Activated CD4-positive, alpha-beta memory T cell treated with anti-CD3 and anti-CD28 coated beads, Interleukin-2, amount 10 ng/mL, durations not matched to agents 7 days and 5 days (primary cell): ENCODE measurements around the gene TADA1. TPM values are rescaled to one million over a fixed set of nuclear protein-coding genes. Genes with fewer than 3 reads are reported as not detected.

Experiments used
- CTCF ChIA-PET: fragments of 350-600 bp; sonication (Branson Sonifier 250); formaldehyde crosslinking; loops from one replicate; lab custom pipeline; 2021; ENCODE audit warnings: antibody characterized with exemption, inconsistent platforms; lab: Charles Lee
- POLR2A ChIA-PET: fragments of 350-600 bp; sonication (Branson Sonifier 250); formaldehyde crosslinking; loops from one replicate; lab custom pipeline; 2021; ENCODE audit warnings: antibody characterized with exemption; lab: Charles Lee
- DNase-seq: peaks from one replicate; pipeline ENCODE4 v3.0.0-alpha.2; 2020
- H3K27ac Mint-ChIP-seq: one replicate; pipeline ENCODE4 v1.8.0; 2021; ENCODE audit warnings: mild to moderate bottlenecking, mixed read lengths
- H3K27me3 Mint-ChIP-seq: one replicate; pipeline ENCODE4 v1.8.0; 2021; ENCODE audit warnings: mixed read lengths
- H3K36me3 Mint-ChIP-seq: one replicate; pipeline ENCODE4 v1.8.0; 2021; ENCODE audit warnings: low read depth, mixed read lengths
- H3K4me1 Mint-ChIP-seq: one replicate; pipeline ENCODE4 v1.8.0; 2021; ENCODE audit warnings: mixed read lengths
- H3K4me3 Mint-ChIP-seq: one replicate; pipeline ENCODE4 v1.8.0; 2021; ENCODE audit warnings: mild to moderate bottlenecking, mixed read lengths
- H3K9me3 Mint-ChIP-seq: one replicate; pipeline ENCODE4 v1.8.0; 2021; ENCODE audit warnings: mixed read lengths
- total RNA-seq, 2 experiments: library from RNA; stranded (reverse); gene quantifications; one replicate each; pipeline ENCODE4 v1.2.3, GENCODE V29; 2021

The TADA1 gene
- total RNA-seq, 2 experiments from 2014 or later, result 17.0 to 17.9 TPM

- H3K4me3 Mint-ChIP-seq, result no peak overlapping the region
- ChIA-PET CTCF (interaction anchor here (3.3 to 19.8 kb wide), 2 partner anchors 151 to 312 kb away, joined by 20 to 722 read pairs; partner anchors contain the start of gene POU2F1), POLR2A (interaction anchor here (1.0 to 3.4 kb wide), 2 partner anchors 136 to 151 kb away, joined by 3 to 47 read pairs; no protein-coding TSS in a partner anchor)
- no peaks in the 10 kb centered on the region for H3K9me3 Mint-ChIP-seq
- peaks cover 10% of the 10 kb centered on the region for H3K36me3 Mint-ChIP-seq
- peaks cover 58% of the 10 kb centered on the region for H3K4me1 Mint-ChIP-seq
- no peak for DNase-seq
- no peak overlapping the region for H3K27ac Mint-ChIP-seq
- peaks cover 12% of the 10 kb centered on the region for H3K27me3 Mint-ChIP-seq
Observed at GRCh38 chr1:166907763-166908162, 31.7 kb upstream of the TADA1 start.

DNA sequence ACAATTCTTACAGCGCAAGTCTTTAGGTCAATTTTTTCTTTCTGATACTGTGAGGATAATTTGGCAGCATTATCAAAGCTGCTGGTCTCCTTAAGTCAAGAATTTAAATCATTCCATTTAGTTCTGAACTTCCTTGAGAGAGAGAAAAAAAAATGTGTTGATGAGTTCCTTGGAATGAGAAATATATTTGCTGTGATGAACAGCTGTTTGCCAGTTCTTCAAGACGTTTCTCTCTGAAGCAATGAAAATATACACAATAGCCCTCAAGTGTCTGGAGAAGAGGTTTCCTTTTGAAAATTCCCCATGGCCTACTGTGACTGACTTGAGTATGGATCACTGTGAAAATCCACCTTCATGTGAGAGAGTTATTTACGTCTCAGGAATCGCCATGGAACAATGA is 31.0 kb upstream of the TADA1 start:
- ChIA-PET POLR2A (interaction anchor here (1.2 to 2.7 kb wide), 4 partner anchors 31 to 313 kb away, joined by 4 to 23 read pairs (median 10); partner anchors contain the start of genes POU2F1 and TADA1), CTCF (interaction anchor here (1.0 to 19.8 kb wide), 5 partner anchors 23 to 642 kb away, joined by 4 to 722 read pairs (median 20); partner anchors contain the start of gene TADA1)
- Mint-ChIP-seq H3K36me3 (peaks cover 10% of the 10 kb centered on the region), H3K4me3 (no peak overlapping the region), H3K27me3 (peaks cover 10% of the 10 kb centered on the region), H3K27ac (peak overlapping the region; percentile 90), H3K9me3 (no peaks in the 10 kb centered on the region), H3K4me1 (peaks cover 65% of the 10 kb centered on the region)
- no peak for DNase-seq

DNA sequence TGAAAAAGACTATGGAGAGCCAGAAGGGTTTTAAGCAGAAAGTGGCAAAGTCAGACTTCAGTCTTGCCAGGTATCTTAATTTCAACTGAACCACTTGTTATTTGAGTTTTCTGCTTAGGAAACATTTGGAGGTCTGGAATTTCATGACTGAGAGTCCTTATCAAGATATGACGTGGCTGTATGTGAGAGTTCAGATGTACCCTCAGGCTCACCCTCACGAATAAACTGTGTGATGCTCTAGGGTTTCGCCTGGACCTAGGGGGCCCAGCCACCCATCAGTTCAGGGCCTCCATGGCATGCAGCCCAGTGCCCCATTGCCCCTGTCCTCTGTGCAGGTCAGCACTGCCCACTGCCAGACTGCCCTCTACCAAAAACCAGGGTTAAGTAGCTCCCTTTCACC is 30.6 kb upstream of the TADA1 start:
- DNase-seq, result no peak
- Mint-ChIP-seq H3K9me3 (no peaks in the 10 kb centered on the region), H3K27ac (peak overlapping the region; percentile 90), H3K4me1 (peaks cover 66% of the 10 kb centered on the region), H3K36me3 (peaks cover 10% of the 10 kb centered on the region), H3K4me3 (no peak overlapping the region), H3K27me3 (peaks cover 10% of the 10 kb centered on the region)
- ChIA-PET POLR2A (interaction anchor here (1.2 to 2.7 kb wide), 6 partner anchors 22 to 313 kb away, joined by 4 to 23 read pairs (median 7); partner anchors contain the start of genes POGK, POU2F1 and TADA1), CTCF (interaction anchor here (1.0 to 19.8 kb wide), 10 partner anchors 22 to 647 kb away, joined by 3 to 722 read pairs (median 4); partner anchors contain the start of genes CREG1, POU2F1 and TADA1)

DNA sequence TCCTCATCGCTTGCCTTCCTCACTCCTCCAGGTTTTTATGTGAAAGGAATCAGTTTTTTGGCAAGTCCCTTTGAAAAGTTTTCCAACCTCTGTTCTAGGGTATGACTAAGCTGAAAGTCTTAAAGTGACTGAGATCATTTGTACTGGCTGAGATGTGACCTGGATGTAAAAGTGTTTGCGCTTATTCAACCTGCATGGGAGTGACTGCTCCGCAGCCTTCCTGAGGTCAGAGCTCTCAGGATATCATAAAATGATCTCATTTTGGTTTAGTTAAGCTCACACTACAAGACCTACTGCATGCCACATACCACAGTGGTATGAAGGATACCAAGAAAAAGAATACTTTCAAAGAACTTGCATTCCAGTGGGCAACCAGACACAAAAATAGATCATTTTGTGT is 29.8 kb upstream of the TADA1 start:
- Mint-ChIP-seq H3K4me1 (peaks cover 62% of the 10 kb centered on the region), H3K36me3 (peaks cover 10% of the 10 kb centered on the region), H3K9me3 (no peaks in the 10 kb centered on the region), H3K4me3 (peak overlapping the region; percentile 9), H3K27me3 (peaks cover 10% of the 10 kb centered on the region), H3K27ac (peak overlapping the region; percentile 90)
- ChIA-PET POLR2A (interaction anchor here (0.7 to 2.7 kb wide), 12 partner anchors 13 to 314 kb away, joined by 3 to 23 read pairs (median 5); partner anchors contain the start of genes POGK, POU2F1 and TADA1), CTCF (interaction anchor here (0.6 to 19.8 kb wide), 15 partner anchors 13 to 648 kb away, joined by 3 to 722 read pairs (median 4); partner anchors contain the start of genes CD247, CREG1, POU2F1 and TADA1)
- DNase-seq, result peak; percentile 59

- ChIA-PET CTCF (interaction anchor here (1.3 to 19.8 kb wide), 8 partner anchors 21 to 315 kb away, joined by 3 to 722 read pairs (median 6); partner anchors contain the start of genes POU2F1 and TADA1), POLR2A (interaction anchor here (0.7 to 2.7 kb wide), 9 partner anchors 12 to 315 kb away, joined by 3 to 23 read pairs (median 7); partner anchors contain the start of genes POU2F1 and TADA1)
- peaks cover 56% of the 10 kb centered on the region for H3K4me1 Mint-ChIP-seq
Observed at GRCh38 chr1:166905136-166905535, 29.1 kb upstream of the TADA1 start.

DNA sequence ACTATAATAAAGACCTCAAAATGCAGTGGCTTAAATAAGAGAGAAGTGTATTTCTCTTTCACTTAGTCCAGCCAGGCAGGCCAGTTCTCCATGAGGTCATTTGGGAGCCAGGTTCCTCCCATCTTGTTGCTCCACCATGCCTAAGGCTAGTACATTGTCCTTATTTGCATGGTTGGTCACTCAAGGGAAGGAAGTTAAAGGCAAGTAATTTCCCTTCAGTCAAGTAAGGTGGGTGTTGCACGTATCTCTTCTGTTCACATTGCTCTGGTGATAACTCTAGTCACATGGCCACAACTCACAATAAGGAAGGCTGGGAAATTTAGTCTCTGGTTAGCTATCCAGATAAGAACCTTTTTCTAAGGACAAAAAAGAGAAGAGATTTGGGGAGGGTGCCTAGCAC is 27.2 kb upstream of the TADA1 start:
- ChIA-PET POLR2A (no interaction called here), CTCF (interaction anchor here (19.8 kb wide), 1 partner anchor 155 kb away, joined by 722 read pairs; no protein-coding TSS in a partner anchor)
- Mint-ChIP-seq H3K27me3 (peaks cover 23% of the 10 kb centered on the region), H3K9me3 (peaks cover 4% of the 10 kb centered on the region), H3K27ac (no peak overlapping the region), H3K4me3 (no peak overlapping the region), H3K36me3 (peaks cover 10% of the 10 kb centered on the region), H3K4me1 (peaks cover 52% of the 10 kb centered on the region)
- no peak for DNase-seq

More at GRCh38 chr1:166905136-166905535, 29.1 kb upstream of the TADA1 start:
- no peak for DNase-seq
- H3K36me3 Mint-ChIP-seq, result peaks cover 10% of the 10 kb centered on the region
- peaks cover 13% of the 10 kb centered on the region for H3K27me3 Mint-ChIP-seq
- peak overlapping the region; percentile 90 for H3K27ac Mint-ChIP-seq
- H3K9me3 Mint-ChIP-seq, result no peaks in the 10 kb centered on the region
- H3K4me3 Mint-ChIP-seq, result no peak overlapping the region

DNA sequence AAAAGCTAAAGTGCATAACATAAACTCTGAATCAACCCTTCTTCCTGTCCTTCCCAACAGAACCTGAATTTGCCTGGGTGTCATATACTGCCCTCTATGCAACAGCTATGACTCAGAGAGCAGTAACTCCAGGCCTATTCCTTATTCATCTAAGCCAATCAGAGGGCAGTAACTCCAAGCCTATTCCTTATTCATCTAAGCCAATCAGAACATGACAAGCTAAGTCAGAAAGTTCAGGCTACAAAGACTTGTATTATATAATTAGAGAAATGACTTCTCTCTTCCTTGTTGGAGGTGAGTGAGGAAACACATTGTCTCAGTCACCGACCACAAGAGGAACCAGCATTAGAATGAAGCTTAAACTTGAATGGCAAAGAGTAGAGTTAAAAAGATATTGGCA is 26.2 kb upstream of the TADA1 start:
- Mint-ChIP-seq H3K27ac (no peak overlapping the region), H3K27me3 (peaks cover 22% of the 10 kb centered on the region), H3K4me3 (no peak overlapping the region), H3K4me1 (peaks cover 43% of the 10 kb centered on the region), H3K9me3 (peaks cover 9% of the 10 kb centered on the region), H3K36me3 (peaks cover 6% of the 10 kb centered on the region)
- no peak for DNase-seq
- ChIA-PET POLR2A (no interaction called here), CTCF (interaction anchor here (1.0 to 19.8 kb wide), 4 partner anchors 8 to 545 kb away, joined by 3 to 722 read pairs (median 4); no protein-coding TSS in a partner anchor)

GRCh38 chr1:166900987-166901386 is 24.9 kb upstream of the TADA1 start:
- Mint-ChIP-seq H3K27ac (no peak overlapping the region), H3K27me3 (peaks cover 28% of the 10 kb centered on the region), H3K4me1 (peaks cover 30% of the 10 kb centered on the region), H3K36me3 (peaks cover 8% of the 10 kb centered on the region), H3K9me3 (peaks cover 16% of the 10 kb centered on the region), H3K4me3 (no peak overlapping the region)
- ChIA-PET POLR2A (no interaction called here), CTCF (interaction anchor here (1.1 to 19.8 kb wide), 2 partner anchors 9 to 157 kb away, joined by 4 to 722 read pairs; no protein-coding TSS in a partner anchor)
- DNase-seq, result no peak

- H3K9me3 Mint-ChIP-seq, result peaks cover 16% of the 10 kb centered on the region
- DNase-seq, result no peak
- peaks cover 38% of the 10 kb centered on the region for H3K27me3 Mint-ChIP-seq
- POLR2A ChIA-PET, result interaction anchor here (0.7 kb wide), 1 partner anchor 45 kb away, joined by 3 read pairs; no protein-coding TSS in a partner anchor
- H3K36me3 Mint-ChIP-seq, result peaks cover 8% of the 10 kb centered on the region
- no peak overlapping the region for H3K27ac Mint-ChIP-seq
- H3K4me3 Mint-ChIP-seq, result no peak overlapping the region
- H3K4me1 Mint-ChIP-seq, result peaks cover 20% of the 10 kb centered on the region
- CTCF ChIA-PET, result interaction anchor here (0.5 to 1.0 kb wide), 3 partner anchors 158 to 657 kb away, joined by 3 to 4 read pairs (median 3); no protein-coding TSS in a partner anchor
Observed at GRCh38 chr1:166899769-166900168, 23.7 kb upstream of the TADA1 start.

DNA sequence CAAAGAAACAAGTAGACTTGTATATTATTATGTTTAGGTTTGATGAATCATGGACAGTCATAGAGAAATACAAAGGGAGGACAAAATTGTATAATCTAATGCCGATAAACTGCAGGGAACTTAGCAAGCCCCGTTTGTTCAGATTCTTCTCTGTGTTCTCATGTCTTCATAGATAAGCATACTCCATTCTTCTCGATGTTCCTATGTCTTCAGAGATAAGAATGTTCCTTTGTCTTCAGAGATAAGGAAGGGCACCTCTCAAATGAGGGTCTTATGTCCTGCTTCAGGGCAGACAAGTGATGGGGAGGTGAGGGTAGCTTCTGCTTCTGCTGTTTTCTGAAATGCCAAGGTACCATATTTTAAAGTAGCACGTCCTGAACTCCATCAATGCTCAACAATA is 19.7 kb upstream of the TADA1 start:
- Mint-ChIP-seq H3K36me3 (peaks cover 8% of the 10 kb centered on the region), H3K27ac (no peak overlapping the region), H3K9me3 (peaks cover 16% of the 10 kb centered on the region), H3K27me3 (peaks cover 54% of the 10 kb centered on the region), H3K4me1 (no peaks in the 10 kb centered on the region), H3K4me3 (no peak overlapping the region)
- POLR2A ChIA-PET, result no interaction called here
- DNase-seq, result no peak
- CTCF ChIA-PET, result interaction anchor here (1.4 kb wide), 1 partner anchor 15 kb away, joined by 3 read pairs; no protein-coding TSS in a partner anchor

GRCh38 chr1:166889776-166890175 is 13.7 kb upstream of the TADA1 start:
- CTCF ChIA-PET, result no interaction called here
- no peaks in the 10 kb centered on the region for H3K9me3 Mint-ChIP-seq
- no peak overlapping the region for H3K4me3 Mint-ChIP-seq
- POLR2A ChIA-PET, result no interaction called here
- peaks cover 2% of the 10 kb centered on the region for H3K36me3 Mint-ChIP-seq
- peaks cover 43% of the 10 kb centered on the region for H3K27me3 Mint-ChIP-seq
- no peak for DNase-seq
- H3K27ac Mint-ChIP-seq, result no peak overlapping the region
- H3K4me1 Mint-ChIP-seq, result peaks cover 14% of the 10 kb centered on the region

- H3K4me3 Mint-ChIP-seq, result no peak overlapping the region
- no peaks in the 10 kb centered on the region for H3K36me3 Mint-ChIP-seq
- H3K27me3 Mint-ChIP-seq, result peaks cover 43% of the 10 kb centered on the region
- H3K4me1 Mint-ChIP-seq, result peaks cover 25% of the 10 kb centered on the region
- H3K9me3 Mint-ChIP-seq, result no peaks in the 10 kb centered on the region
- no peak overlapping the region for H3K27ac Mint-ChIP-seq
- DNase-seq, result no peak
- POLR2A ChIA-PET, result no interaction called here
- CTCF ChIA-PET, result interaction anchor here (0.7 kb wide), 1 partner anchor 1222 kb away, joined by 3 read pairs; no protein-coding TSS in a partner anchor
Observed at GRCh38 chr1:166888373-166889111, 12.5 kb upstream of the TADA1 start.
